Thyroid gland (tissue), 4 donors: ENCODE data around the gene CALM1.

Experiments
- CTCF ChIP-seq, 6 experiments: fragments of 200-600 bp in 3 of 6; fragments of 450-650 bp in 3 of 6; sonication (generic) in 3 of 6; IDR thresholded peaks; one replicate each; pipeline ENCODE4 v1.5.1; 2016 to 2019; ENCODE audit warnings: antibody characterized with exemption in 6 of 6, mild to moderate bottlenecking in 2 of 6, inconsistent platforms in 1 of 6, moderate library complexity in 1 of 6
- POLR2A ChIP-seq, 2 donors: fragments of 450-650 bp; IDR thresholded peaks; one replicate each; pipeline ENCODE4 v1.6.1; 2017; ENCODE audit warnings: antibody characterized with exemption in 2 of 2, mild to moderate bottlenecking in 2 of 2, moderate library complexity in 1 of 2

GRCh38 chr14:90388982-90389381 is 7.8 kb upstream of the CALM1 start:
- TF ChIP-seq POLR2A (IDR thresholded peaks at IDR 0.05), result no peak
- no peak for TF ChIP-seq CTCF (IDR thresholded peaks at IDR 0.05)
